Thoracic aorta (tissue), 2 donors: Measurements from ENCODE around the gene TM4SF18. TPM values are rescaled to one million over a fixed set of nuclear protein-coding genes. Genes with fewer than 3 reads are reported as not detected.

Source experiments
- ATAC-seq: fragments of 150-250 bp; one replicate; pipeline ENCODE4 v1.8.0; 2017; ENCODE audit warnings: low read depth; ENCODE audit not compliant: insufficient number of reproducible peaks, low FRiP score
- DNase-seq: peaks from one replicate; pipeline ENCODE4 v3.0.0-alpha.2; 2020; ENCODE audit warnings: low spot score
- H3K27ac ChIP-seq, 2 donors: fragments of 200-600 bp; sonication (generic); 1 replicate in 1 of 2; 2 replicates in 1 of 2; pipeline ENCODE4 v1.5.1; 2016; ENCODE audit warnings: mild to moderate bottlenecking in 2 of 2, moderate library complexity in 2 of 2
- H3K27me3 ChIP-seq: fragments of 200-600 bp; sonication (generic); replicated peaks from 2 replicates; pipeline ENCODE4 v1.6.0; 2016; ENCODE audit warnings: mild to moderate bottlenecking; ENCODE audit not compliant: insufficient read depth
- H3K36me3 ChIP-seq: fragments of 200-600 bp; sonication (generic); one replicate; pipeline ENCODE4 v1.5.1; 2016
- H3K4me1 ChIP-seq, 2 donors: fragments of 200-600 bp; sonication (generic); 1 replicate in 1 of 2; 2 replicates in 1 of 2; pipeline versions ENCODE4 v1.5.1 to v1.6.0; 2016; ENCODE audit warnings: low read depth in 2 of 2, mild to moderate bottlenecking in 1 of 2; ENCODE audit not compliant: control insufficient read depth in 1 of 2
- H3K4me3 ChIP-seq: fragments of 200-600 bp; sonication (generic); 2 replicates; pipeline ENCODE4 v1.5.1; 2016; ENCODE audit warnings: mild to moderate bottlenecking
- H3K9me3 ChIP-seq: fragments of 200-600 bp; sonication (generic); 2 replicates; pipeline ENCODE4 v1.5.1; 2016
- total RNA-seq, 2 donors: library from RNA; depleted of rRNA; stranded (reverse); fragments of >200 nt; gene quantifications; one replicate each; pipeline versions ENCODE4 v1.1.0 to v1.2.3, GENCODE V29; 2016
- TF ChIP-seq, protein P1 (sequence below): fragments of 200-600 bp; sonication (generic); IDR thresholded peaks from one replicate; pipeline ENCODE4 v1.5.1; 2019; ENCODE audit warnings: antibody characterized with exemption

Gene TM4SF18
- total RNA-seq, 2 donors from 2014 or later: 1.9 to 4.9 TPM

DNA sequence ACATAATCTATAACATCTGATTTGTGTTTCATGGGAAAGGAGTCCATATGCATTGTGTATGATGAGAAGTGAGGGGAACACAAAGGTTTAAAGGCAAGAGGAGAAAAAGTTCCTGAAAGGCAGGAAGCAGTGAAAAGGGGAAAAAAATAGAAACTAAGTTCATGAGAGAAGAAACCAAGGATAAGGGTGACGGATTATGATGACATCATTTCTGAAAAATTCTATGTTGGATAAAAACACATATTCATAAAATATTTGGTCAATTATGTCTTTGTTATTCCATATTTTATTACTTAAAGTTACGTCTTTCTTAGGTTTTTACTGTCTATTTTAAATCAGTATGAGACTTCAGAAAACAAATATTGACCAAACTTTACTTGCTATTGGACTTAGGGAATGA lies 63.3 kb downstream of the TM4SF18 start:
- DNase-seq (no peak), ATAC-seq (no peak)
- TF ChIP-seq, protein P1, sequence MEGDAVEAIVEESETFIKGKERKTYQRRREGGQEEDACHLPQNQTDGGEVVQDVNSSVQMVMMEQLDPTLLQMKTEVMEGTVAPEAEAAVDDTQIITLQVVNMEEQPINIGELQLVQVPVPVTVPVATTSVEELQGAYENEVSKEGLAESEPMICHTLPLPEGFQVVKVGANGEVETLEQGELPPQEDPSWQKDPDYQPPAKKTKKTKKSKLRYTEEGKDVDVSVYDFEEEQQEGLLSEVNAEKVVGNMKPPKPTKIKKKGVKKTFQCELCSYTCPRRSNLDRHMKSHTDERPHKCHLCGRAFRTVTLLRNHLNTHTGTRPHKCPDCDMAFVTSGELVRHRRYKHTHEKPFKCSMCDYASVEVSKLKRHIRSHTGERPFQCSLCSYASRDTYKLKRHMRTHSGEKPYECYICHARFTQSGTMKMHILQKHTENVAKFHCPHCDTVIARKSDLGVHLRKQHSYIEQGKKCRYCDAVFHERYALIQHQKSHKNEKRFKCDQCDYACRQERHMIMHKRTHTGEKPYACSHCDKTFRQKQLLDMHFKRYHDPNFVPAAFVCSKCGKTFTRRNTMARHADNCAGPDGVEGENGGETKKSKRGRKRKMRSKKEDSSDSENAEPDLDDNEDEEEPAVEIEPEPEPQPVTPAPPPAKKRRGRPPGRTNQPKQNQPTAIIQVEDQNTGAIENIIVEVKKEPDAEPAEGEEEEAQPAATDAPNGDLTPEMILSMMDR: no peak
- Histone ChIP-seq H3K27me3 (no peaks in the 10 kb centered on the region), H3K9me3 (no peaks in the 10 kb centered on the region), H3K4me1 (peaks cover 6 to 32% of the 10 kb centered on the region in 2 donors), H3K4me3 (no peak overlapping the region), H3K27ac (peak overlapping the region in 1 of 2 donors; percentile 24), H3K36me3 (no peaks in the 10 kb centered on the region)

DNA sequence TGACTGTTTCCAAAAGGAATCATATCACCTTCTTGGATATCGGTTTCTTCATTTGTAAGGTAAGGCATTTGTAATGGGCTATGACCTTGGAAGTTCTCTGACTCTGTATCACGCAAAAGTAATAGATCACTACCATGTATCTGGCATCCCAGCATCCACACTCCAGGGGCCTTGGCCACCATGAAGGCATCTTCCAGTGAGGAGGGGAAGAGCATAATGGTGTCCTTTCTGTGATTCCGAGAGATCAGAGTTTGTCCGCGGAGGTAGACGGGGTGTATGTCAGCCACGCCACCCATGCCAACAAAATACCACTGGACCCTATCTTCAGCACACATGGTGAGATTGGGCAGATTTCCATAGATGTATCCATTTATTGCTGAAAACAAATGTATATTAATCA lies 63.7 kb downstream of the TM4SF18 start:
- no peaks in the 10 kb centered on the region for H3K36me3 ChIP-seq
- TF ChIP-seq, protein P1: no peak
- H3K4me3 ChIP-seq: no peak overlapping the region
- no peaks in the 10 kb centered on the region for H3K27me3 ChIP-seq
- H3K9me3 ChIP-seq: no peaks in the 10 kb centered on the region
- peak overlapping the region in 1 of 2 donors; percentile 24 for H3K27ac ChIP-seq
- ATAC-seq (no peak), DNase-seq (no peak)
- peaks cover 6 to 30% of the 10 kb centered on the region in 2 donors for H3K4me1 ChIP-seq

Other genes with a start within 250 kb of the TM4SF18 start
- 10 to 100 TPM; 27.5 to 33.6 TPM for gene HLTF, start 247.1 kb downstream of the TM4SF18 start, total RNA-seq
- gene HPS3, start 204.0 kb downstream of the TM4SF18 start, total RNA-seq: 10 to 100 TPM; 21.3 to 22.9 TPM
- 10 to 100 TPM; 58.1 to 64.0 TPM for gene CP, start 111.8 kb downstream of the TM4SF18 start, total RNA-seq
- gene TM4SF1, start 44.0 kb upstream of the TM4SF18 start, total RNA-seq: 100 to 1,000 TPM; 227 to 342 TPM
- not detected for gene TM4SF4, start 141.1 kb upstream of the TM4SF18 start, total RNA-seq